ENCODE results near the gene MMP17. TPM values are rescaled to one million over a fixed set of nuclear protein-coding genes. Genes with fewer than 3 reads are reported as not detected.

The MMP17 gene
- total and polyA plus RNA-seq, 12 donors = 0.28 to 3.7 (median 1.0) TPM; not detected in 1

DNA sequence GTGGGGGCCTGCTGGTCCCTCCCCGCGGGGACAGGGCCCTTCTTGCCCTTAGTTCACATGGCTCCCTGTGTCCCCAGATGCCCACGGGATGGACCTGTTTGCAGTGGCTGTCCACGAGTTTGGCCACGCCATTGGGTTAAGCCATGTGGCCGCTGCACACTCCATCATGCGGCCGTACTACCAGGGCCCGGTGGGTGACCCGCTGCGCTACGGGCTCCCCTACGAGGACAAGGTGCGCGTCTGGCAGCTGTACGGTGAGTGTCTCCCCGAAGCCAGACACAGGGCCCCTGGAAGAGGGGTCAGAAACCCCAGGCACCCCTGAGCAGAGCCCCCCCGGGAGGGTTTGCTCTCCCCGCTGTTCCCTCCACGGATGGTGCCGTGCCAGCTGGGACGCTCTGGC lies 13.4 kb downstream of the MMP17 start:
- no peak for DNase-seq
- H3K4me3 ChIP-seq = no peak overlapping the region
- H3K27ac ChIP-seq = no peak overlapping the region
- H3K4me1 ChIP-seq = no peaks in the 10 kb centered on the region
- H3K27me3 ChIP-seq = peaks cover 0 to 5% (median 0%) of the 10 kb centered on the region in 7 donors
- intact Hi-C loops (cut with DNase I) = no loop called here
- TF ChIP-seq, protein P1, sequence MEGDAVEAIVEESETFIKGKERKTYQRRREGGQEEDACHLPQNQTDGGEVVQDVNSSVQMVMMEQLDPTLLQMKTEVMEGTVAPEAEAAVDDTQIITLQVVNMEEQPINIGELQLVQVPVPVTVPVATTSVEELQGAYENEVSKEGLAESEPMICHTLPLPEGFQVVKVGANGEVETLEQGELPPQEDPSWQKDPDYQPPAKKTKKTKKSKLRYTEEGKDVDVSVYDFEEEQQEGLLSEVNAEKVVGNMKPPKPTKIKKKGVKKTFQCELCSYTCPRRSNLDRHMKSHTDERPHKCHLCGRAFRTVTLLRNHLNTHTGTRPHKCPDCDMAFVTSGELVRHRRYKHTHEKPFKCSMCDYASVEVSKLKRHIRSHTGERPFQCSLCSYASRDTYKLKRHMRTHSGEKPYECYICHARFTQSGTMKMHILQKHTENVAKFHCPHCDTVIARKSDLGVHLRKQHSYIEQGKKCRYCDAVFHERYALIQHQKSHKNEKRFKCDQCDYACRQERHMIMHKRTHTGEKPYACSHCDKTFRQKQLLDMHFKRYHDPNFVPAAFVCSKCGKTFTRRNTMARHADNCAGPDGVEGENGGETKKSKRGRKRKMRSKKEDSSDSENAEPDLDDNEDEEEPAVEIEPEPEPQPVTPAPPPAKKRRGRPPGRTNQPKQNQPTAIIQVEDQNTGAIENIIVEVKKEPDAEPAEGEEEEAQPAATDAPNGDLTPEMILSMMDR (IDR thresholded peaks at IDR 0.05) = no peak
- no peak for ATAC-seq
- H3K9me3 ChIP-seq = no peaks in the 10 kb centered on the region
- no peaks in the 10 kb centered on the region for H3K36me3 ChIP-seq
- 95 to 96% methylated on average over 22 of the region's 22 CpGs for WGBS, 2 donors

DNA sequence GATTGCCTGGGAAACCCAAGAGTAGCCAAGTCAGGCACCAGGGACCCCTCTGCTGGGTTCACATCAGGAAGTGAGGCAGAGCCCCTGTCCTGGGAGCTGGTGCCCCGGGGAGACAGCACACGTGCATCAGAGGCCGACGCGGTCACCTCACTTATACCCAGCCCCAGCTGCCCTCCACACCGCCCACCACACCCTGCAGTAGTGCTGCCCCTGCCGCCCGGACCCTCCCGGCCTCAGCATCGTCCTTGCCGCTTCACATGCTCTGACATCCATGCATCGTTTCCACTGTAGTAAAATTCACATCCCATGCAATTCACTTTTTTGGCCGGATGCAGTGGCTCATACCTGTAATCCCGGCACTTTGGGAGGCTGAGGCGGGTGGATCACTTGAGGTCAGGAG lies 14.0 kb downstream of the MMP17 start:
- DNase-seq (no peak), ATAC-seq (no peak)
- Histone ChIP-seq H3K27ac (no peak overlapping the region), H3K9me3 (no peaks in the 10 kb centered on the region), H3K27me3 (peaks cover 0 to 5% (median 0%) of the 10 kb centered on the region in 7 donors), H3K4me3 (no peak overlapping the region), H3K36me3 (no peaks in the 10 kb centered on the region), H3K4me1 (no peaks in the 10 kb centered on the region)
- intact Hi-C loops (cut with DNase I) = no loop called here
- TF ChIP-seq, protein P1 (IDR thresholded peaks at IDR 0.05) = no peak
- 91 to 92% methylated on average over 15 of the region's 15 CpGs for WGBS, 2 donors

DNA sequence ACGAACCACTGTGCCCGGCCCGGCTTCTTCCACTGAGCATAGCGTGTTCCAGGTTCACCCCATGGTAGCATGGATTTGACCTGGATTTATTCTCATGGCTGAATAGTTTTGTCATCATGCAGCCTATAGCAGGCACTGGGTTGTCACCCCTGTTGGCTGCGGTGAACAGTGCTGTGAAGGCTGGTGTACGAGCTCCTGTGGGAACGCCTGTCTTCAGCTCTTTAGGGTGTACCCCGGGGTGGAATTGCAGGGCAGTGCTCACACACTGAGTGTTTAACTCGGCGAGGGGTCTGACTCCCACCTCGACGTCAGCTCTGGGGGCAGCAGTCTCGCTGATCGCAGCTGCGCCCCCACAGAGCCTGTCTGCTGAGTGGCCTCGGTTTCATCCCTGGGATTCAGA lies 15.3 kb downstream of the MMP17 start:
- no peaks in the 10 kb centered on the region for H3K27me3 ChIP-seq
- intact Hi-C loops (cut with DNase I) = no loop called here
- DNase-seq (no peak), ATAC-seq (no peak)
- H3K9me3 ChIP-seq = no peaks in the 10 kb centered on the region
- H3K27ac ChIP-seq = no peak overlapping the region
- TF ChIP-seq, protein P1 (IDR thresholded peaks at IDR 0.05) = no peak
- no peaks in the 10 kb centered on the region for H3K4me1 ChIP-seq
- no peaks in the 10 kb centered on the region for H3K36me3 ChIP-seq
- WGBS, 2 donors = 89 to 95% methylated on average over 16 of the region's 16 CpGs
- no peak overlapping the region for H3K4me3 ChIP-seq

DNA sequence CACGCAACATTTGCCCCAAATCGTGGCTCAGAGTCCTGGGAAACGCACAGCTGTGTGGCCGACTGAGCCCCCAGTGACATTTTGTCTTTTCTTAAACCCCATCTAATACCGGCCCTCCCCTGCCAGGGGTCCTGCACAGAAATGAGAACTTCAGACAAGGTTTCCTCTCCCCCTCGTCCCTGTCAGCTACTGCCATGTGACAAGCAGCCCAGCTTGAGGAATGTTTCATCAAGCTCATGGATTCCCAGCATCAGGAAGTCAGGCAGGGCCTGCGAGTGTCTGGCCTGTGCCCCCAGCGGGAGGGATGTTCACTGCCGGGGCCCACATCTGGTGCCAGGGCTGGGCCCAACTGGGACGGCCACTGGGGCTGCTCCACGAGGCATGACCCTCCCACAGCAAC lies 15.9 kb downstream of the MMP17 start:
- WGBS, 2 donors = 90 to 93% methylated on average over 11 of the region's 11 CpGs
- Histone ChIP-seq H3K4me1 (no peaks in the 10 kb centered on the region), H3K27me3 (no peaks in the 10 kb centered on the region), H3K4me3 (no peak overlapping the region), H3K9me3 (no peaks in the 10 kb centered on the region), H3K27ac (no peak overlapping the region), H3K36me3 (no peaks in the 10 kb centered on the region)
- ATAC-seq = no peak
- no peak for DNase-seq
- TF ChIP-seq, protein P1 (IDR thresholded peaks at IDR 0.05) = no peak
- intact Hi-C loops (cut with DNase I) = no loop called here

Data from heart right ventricle (tissue), 16 donors.